Karpas-422 (cell line): ENCODE data around the gene GRHPR. TPM values are rescaled to one million over a fixed set of nuclear protein-coding genes. Genes with fewer than 3 reads are reported as not detected.
"Not testable (repeated sequence)": the region's sequence is repeated elsewhere in the genome, so short reads cannot be mapped to it uniquely, and the experiment has no call there.

Experiments
- DNase-seq: peaks from one replicate; pipeline ENCODE4 v3.0.0-alpha.2; 2015
- H2AFZ ChIP-seq: fragments of 200-600 bp; sonication (generic); 2 replicates; pipeline ENCODE4 v1.6.1; 2014; ENCODE audit warnings: antibody characterized with exemption, low read length, mixed read lengths
- H3K27ac ChIP-seq: fragments of 200-600 bp; sonication (generic); 2 replicates; pipeline ENCODE4 v1.5.1; 2014; ENCODE audit warnings: mild to moderate bottlenecking, low read length, moderate library complexity
- H3K27me3 ChIP-seq: fragments of 200-600 bp; sonication (generic); 2 replicates; pipeline ENCODE4 v1.6.1; 2014; ENCODE audit warnings: low read length, mixed read lengths
- H3K36me3 ChIP-seq: fragments of 200-600 bp; sonication (generic); 2 replicates; pipeline ENCODE4 v1.6.1; 2014; ENCODE audit warnings: low read length, mixed read lengths; ENCODE audit not compliant: insufficient read depth
- H3K4me1 ChIP-seq: fragments of 200-600 bp; sonication (generic); 2 replicates; pipeline ENCODE4 v1.6.1; 2014; ENCODE audit warnings: mild to moderate bottlenecking, low read length, mixed read lengths
- H3K4me2 ChIP-seq: fragments of 200-600 bp; sonication (generic); 2 replicates; pipeline ENCODE4 v1.6.1; 2014; ENCODE audit warnings: low read length, low read depth, mild to moderate bottlenecking; ENCODE audit not compliant: poor library complexity, severe bottlenecking
- H3K4me3 ChIP-seq: fragments of 200-600 bp; sonication (generic); 2 replicates; pipeline ENCODE4 v1.5.1; 2014; ENCODE audit warnings: mild to moderate bottlenecking, antibody characterized with exemption, low read length, mixed read lengths
- H3K79me2 ChIP-seq: fragments of 200-600 bp; sonication (generic); 2 replicates; pipeline ENCODE4 v1.6.1; 2014; ENCODE audit warnings: mild to moderate bottlenecking, low read length, mixed read lengths
- H3K9ac ChIP-seq: fragments of 200-600 bp; sonication (generic); 2 replicates; pipeline ENCODE4 v1.6.0; 2014; ENCODE audit warnings: low read length
- H3K9me2 ChIP-seq: fragments of 200-600 bp; sonication (generic), shearing (Covaris generic); replicated peaks from 2 replicates; pipeline ENCODE4 v1.6.0; 2014; ENCODE audit warnings: mild to moderate bottlenecking, low read length, moderate library complexity; ENCODE audit not compliant: insufficient read depth
- H3K9me3 ChIP-seq: fragments of 300-700, 200-600 bp; sonication (generic); 2 replicates; pipeline ENCODE4 v1.6.1; 2014; ENCODE audit warnings: low read length, mixed read lengths
- H4K20me1 ChIP-seq: fragments of 200-600 bp; sonication (generic); 2 replicates; pipeline ENCODE4 v1.6.1; 2014; ENCODE audit warnings: mild to moderate bottlenecking, antibody characterized with exemption, low read length, low read depth; ENCODE audit not compliant: insufficient read depth
- total RNA-seq: library from RNA; depleted of rRNA; stranded (reverse); fragments of >200 nt; shearing (Covaris generic); gene quantifications from 2 replicates; pipeline ENCODE4 v1.2.3, GENCODE V29; 2014; ENCODE audit warnings: low replicate concordance

The GRHPR gene
- total RNA-seq, 1 experiment from 2014 or later, result 234 TPM

DNA sequence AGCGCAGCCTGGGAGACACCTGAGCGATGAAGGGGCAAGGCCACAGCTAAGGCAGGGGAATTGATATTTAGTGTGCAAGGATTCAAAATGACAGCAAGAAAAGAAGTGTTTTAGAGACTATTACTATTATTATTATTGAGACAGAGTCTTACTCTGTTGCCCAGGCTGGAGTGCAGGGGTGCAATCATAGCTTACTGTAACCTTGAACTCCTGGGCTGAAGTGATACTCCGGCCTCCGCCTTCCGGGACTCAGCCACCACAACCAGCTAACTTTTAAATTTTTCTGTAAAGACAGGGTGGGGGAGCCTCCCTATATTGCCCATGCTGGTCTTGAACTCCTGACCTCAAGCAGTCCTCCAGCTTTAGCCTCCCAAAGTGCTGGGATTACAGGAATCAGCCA is 3.3 kb upstream of the GRHPR start:
- no peaks in the 10 kb centered on the region for H3K9me2 ChIP-seq
- no peak overlapping the region for H2AFZ ChIP-seq
- H3K4me3 ChIP-seq, result no peak overlapping the region
- H3K79me2 ChIP-seq, result peaks cover 25% of the 10 kb centered on the region
- H3K36me3 ChIP-seq, result no peaks in the 10 kb centered on the region
- H3K4me2 ChIP-seq, result no peak overlapping the region
- no peaks in the 10 kb centered on the region for H3K27me3 ChIP-seq
- no peaks in the 10 kb centered on the region for H4K20me1 ChIP-seq
- DNase-seq, result no peak
- H3K9ac ChIP-seq, result no peak overlapping the region
- H3K27ac ChIP-seq, result no peak overlapping the region
- H3K4me1 ChIP-seq, result peaks cover 74% of the 10 kb centered on the region
- no peaks in the 10 kb centered on the region for H3K9me3 ChIP-seq

DNA sequence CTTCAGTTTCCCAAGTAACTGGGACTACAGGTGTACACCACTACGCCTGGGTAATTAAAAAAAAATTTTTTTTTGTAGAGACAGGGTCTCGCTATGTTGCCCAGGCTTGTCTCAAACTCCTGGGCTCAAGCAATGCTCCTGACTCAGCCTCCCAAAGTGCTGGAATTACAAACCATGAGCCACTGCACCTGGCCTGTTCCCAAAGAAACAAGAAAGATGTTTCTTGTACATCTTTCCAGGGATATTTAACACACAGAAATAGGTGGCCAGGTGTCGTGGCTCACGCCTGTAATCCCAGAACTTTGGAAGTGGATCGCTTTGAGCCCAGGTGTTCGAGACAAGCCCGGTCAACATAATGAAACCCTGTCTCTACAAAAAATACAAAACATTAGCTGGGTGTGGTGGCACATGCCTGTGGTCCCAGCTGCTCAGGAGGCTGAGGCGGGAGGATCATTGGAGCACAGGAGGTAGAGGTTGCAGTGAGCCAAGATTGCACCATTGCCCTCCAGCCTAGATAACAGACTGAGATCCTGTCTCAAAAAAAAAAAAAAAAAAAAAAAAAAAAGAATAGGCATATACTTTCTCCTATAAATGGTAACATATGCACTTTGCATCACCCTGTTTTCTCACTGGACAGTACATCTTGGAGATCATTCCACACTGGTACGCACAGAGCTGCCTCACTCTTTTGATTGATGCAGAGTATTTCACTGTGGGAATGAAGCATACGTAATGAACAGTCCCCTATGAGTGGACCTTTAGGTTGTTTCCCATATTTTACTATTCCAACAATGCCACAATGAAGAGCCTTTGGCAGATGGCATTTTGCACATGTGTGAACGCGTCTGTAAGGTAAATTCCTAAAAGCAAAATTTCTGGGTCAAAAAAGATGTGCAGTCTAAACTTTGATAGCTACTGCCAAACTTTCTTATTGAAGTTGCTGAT is 2.0 kb upstream of the GRHPR start:
- no peaks in the 10 kb centered on the region for H3K9me2 ChIP-seq
- H3K27ac ChIP-seq, result peak overlapping the region; percentile 78
- H3K4me2 ChIP-seq, result no peak overlapping the region
- peaks cover 38% of the 10 kb centered on the region for H3K79me2 ChIP-seq
- no peak for DNase-seq
- H4K20me1 ChIP-seq, result peaks cover 9% of the 10 kb centered on the region; the same call in 1 of the 2 replicates
- peaks cover 1% of the 10 kb centered on the region; the same call in 1 of the 2 replicates for H3K36me3 ChIP-seq
- no peak overlapping the region for H3K4me3 ChIP-seq
- H3K4me1 ChIP-seq, result peaks cover 73% of the 10 kb centered on the region
- no peak overlapping the region for H3K9ac ChIP-seq
- H2AFZ ChIP-seq, result peak overlapping the region; percentile 8; the same call in 1 of the 2 replicates
- no peaks in the 10 kb centered on the region for H3K27me3 ChIP-seq
- no peaks in the 10 kb centered on the region for H3K9me3 ChIP-seq

DNA sequence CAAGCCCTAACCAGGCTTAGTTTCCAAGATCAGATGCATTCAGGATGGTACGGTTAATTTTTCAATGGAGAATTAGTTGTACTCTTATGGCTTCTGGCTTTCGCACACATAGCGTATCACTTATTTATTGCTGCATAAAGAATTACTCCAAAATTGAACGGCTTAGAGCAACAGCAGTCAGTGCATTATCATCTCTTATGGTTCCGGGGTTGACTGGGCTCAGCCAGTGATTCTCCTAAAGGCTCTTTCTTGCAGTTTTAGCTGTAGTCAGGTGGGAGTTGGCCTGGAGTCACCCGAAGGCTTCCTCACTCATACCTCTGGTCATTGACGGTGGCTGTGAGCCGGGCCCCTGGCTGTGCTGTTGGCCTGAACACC is 595 bp upstream of the GRHPR start:
- Histone ChIP-seq H4K20me1 (peaks cover 9% of the 10 kb centered on the region; the same call in 1 of the 2 replicates), H3K9me3 (no peaks in the 10 kb centered on the region), H3K9me2 (no peaks in the 10 kb centered on the region), H3K79me2 (peaks cover 45% of the 10 kb centered on the region), H3K4me2 (peak overlapping the region; percentile 87), H3K27ac (peak overlapping the region; percentile 78), H3K9ac (peak overlapping the region; percentile 96), H3K36me3 (peaks cover 11% of the 10 kb centered on the region; the same call in 1 of the 2 replicates), H3K4me3 (peak overlapping the region; percentile 96), H3K4me1 (peaks cover 59% of the 10 kb centered on the region), H2AFZ (no peak overlapping the region), H3K27me3 (no peaks in the 10 kb centered on the region)
- DNase-seq, result no peak

DNA sequence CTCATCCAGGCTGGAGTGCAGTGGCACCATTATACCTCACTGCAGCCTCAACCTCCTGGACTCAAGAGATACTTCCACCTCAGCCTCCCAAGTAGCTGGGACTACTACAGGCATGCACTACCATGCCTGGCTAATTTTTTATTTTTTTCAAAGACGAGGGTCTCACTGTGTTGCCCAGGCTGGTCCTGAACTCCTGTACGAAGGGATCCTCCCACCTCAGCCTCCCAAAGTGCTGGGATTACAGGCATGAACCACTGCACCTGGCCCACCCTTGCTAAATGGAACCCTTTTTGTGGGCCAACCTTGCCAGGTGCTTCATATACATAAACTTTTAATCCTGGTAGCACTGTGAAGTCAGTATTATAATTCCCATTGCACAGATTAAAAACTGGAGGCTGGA is 1.0 kb downstream of the GRHPR start:
- DNase-seq, result no peak
- Histone ChIP-seq H3K27me3 (no peaks in the 10 kb centered on the region), H3K4me3 (peak overlapping the region; percentile 96), H3K36me3 (peaks cover 21% of the 10 kb centered on the region; the same call in 1 of the 2 replicates), H3K4me1 (peaks cover 43% of the 10 kb centered on the region), H2AFZ (no peak overlapping the region), H3K9ac (peak overlapping the region; percentile 96), H3K4me2 (peak overlapping the region; percentile 87), H3K79me2 (peaks cover 45% of the 10 kb centered on the region), H3K27ac (peak overlapping the region; percentile 78), H3K9me3 (no peaks in the 10 kb centered on the region), H4K20me1 (peaks cover 9% of the 10 kb centered on the region; the same call in 1 of the 2 replicates), H3K9me2 (no peaks in the 10 kb centered on the region)

DNA sequence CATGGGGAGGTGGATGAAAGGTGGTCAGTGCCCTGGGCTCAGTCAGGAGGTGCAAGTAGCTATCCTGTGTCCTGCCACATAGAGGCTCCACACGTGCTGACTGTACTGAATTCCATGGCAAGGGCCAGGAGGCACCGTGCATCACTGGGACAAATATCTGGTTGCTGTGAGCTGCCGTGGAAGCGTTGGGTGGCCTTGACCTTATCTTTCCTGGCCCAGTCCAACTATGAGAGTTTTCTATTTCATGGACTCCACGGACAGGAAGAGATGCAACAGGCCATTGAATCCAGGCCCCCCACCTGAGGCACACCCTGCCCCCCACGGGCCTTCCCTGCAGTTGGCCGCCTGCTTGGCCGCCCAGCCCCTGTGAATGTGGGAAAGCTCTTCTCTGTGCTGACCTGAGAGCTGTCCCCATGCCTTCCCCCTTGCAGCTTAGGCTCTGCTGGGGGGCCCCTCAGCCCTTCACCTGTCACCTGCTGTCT is 1.7 kb downstream of the GRHPR start:
- peak overlapping the region; percentile 96 for H3K9ac ChIP-seq
- H3K79me2 ChIP-seq, result peaks cover 45% of the 10 kb centered on the region
- peaks cover 27% of the 10 kb centered on the region; the same call in 1 of the 2 replicates for H3K36me3 ChIP-seq
- H3K4me1 ChIP-seq, result peaks cover 39% of the 10 kb centered on the region
- H3K4me3 ChIP-seq, result peak overlapping the region; percentile 96
- peak overlapping the region; percentile 78 for H3K27ac ChIP-seq
- no peak for DNase-seq
- no peaks in the 10 kb centered on the region for H3K9me2 ChIP-seq
- peak overlapping the region; percentile 87 for H3K4me2 ChIP-seq
- no peaks in the 10 kb centered on the region for H3K27me3 ChIP-seq
- H4K20me1 ChIP-seq, result peaks cover 9% of the 10 kb centered on the region; the same call in 1 of the 2 replicates
- H2AFZ ChIP-seq, result no peak overlapping the region
- no peaks in the 10 kb centered on the region for H3K9me3 ChIP-seq

DNA sequence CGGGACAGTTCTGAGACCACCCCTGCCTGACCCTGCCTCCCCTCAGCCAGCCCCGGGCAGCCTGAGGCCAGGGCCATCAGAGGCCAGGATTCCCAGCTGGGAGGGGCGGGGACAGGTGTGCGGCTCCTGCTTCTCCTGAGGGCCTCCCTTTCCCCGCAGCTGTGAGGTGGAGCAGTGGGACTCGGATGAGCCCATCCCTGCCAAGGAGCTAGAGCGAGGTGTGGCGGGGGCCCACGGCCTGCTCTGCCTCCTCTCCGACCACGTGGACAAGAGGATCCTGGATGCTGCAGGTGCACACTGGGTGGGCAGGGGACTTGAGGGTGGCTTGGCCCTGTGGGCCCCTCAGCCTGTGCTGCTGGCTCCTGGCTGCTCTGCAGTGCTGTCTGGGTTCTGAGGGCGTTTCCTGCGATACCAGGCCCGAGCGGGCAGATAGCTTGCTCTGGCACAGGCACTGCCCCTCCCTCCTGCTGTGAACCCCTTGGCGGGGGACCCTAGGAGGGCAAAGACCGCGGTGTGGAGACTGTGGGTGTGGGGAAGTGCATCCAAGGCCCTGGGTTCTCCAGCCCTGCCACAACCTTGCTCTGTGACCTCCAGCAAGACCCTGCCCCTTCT is 2.3 kb downstream of the GRHPR start:
- H3K4me2 ChIP-seq, result peak overlapping the region; percentile 87
- no peaks in the 10 kb centered on the region for H3K27me3 ChIP-seq
- no peak overlapping the region; the same call in 1 of the 2 replicates for H3K27ac ChIP-seq
- H4K20me1 ChIP-seq, result peaks cover 9% of the 10 kb centered on the region; the same call in 1 of the 2 replicates
- H3K9ac ChIP-seq, result peak overlapping the region; percentile 96
- no peaks in the 10 kb centered on the region for H3K9me3 ChIP-seq
- no peaks in the 10 kb centered on the region for H3K9me2 ChIP-seq
- H2AFZ ChIP-seq, result no peak overlapping the region
- DNase-seq, result no peak
- peaks cover 28% of the 10 kb centered on the region; the same call in 1 of the 2 replicates for H3K36me3 ChIP-seq
- H3K79me2 ChIP-seq, result peaks cover 45% of the 10 kb centered on the region
- peak overlapping the region; percentile 96; the same call in 1 of the 2 replicates for H3K4me3 ChIP-seq
- peaks cover 38% of the 10 kb centered on the region for H3K4me1 ChIP-seq

DNA sequence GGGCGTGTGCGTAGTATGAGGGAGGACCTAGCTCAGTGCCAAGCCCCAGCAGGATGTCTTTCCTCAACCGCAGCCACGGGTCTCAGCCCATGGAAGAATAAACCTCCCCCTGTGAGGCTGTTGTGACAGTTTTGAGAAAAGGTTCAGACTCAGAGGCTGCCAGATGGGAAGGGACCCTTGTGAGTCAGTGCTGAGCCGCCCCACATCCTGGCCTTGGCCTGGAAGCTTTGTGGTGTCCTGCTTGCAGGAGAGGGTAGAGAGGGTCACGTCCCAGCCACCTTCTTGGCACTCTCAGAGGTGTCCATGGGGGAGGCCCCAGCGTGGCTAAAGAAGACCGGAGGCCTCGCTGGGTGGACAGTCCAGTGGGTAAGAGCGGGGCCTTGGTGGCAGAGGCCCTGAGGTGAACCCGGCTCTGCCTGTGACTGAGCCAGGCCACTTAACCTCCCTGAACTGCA is 2.8 kb downstream of the GRHPR start:
- H3K4me3 ChIP-seq, result no peak overlapping the region
- no peak overlapping the region for H3K4me2 ChIP-seq
- peaks cover 45% of the 10 kb centered on the region for H3K79me2 ChIP-seq
- no peak overlapping the region for H3K27ac ChIP-seq
- no peak overlapping the region for H3K9ac ChIP-seq
- H3K9me2 ChIP-seq, result no peaks in the 10 kb centered on the region
- no peaks in the 10 kb centered on the region for H3K9me3 ChIP-seq
- no peaks in the 10 kb centered on the region for H3K27me3 ChIP-seq
- H4K20me1 ChIP-seq, result peaks cover 9% of the 10 kb centered on the region; the same call in 1 of the 2 replicates
- peaks cover 35% of the 10 kb centered on the region for H3K4me1 ChIP-seq
- no peak for DNase-seq
- peaks cover 28% of the 10 kb centered on the region; the same call in 1 of the 2 replicates for H3K36me3 ChIP-seq
- no peak overlapping the region for H2AFZ ChIP-seq

DNA sequence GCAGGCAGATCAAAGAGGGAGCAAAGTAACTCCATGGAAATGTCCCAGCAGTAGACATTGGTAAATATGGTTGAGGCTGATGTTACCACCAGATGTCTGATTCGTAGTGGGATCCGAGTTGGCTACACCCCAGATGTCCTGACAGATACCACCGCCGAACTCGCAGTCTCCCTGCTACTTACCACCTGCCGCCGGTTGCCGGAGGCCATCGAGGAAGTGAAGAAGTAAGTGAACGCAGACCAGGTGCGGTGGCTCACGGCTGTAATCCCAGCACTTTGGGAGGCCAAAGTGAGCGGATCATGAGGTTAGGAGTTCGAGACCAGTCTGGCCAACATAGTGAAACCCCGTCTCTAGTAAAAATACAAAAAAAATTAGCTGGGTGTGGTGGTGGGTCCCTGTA is 3.9 kb downstream of the GRHPR start:
- not testable (repeated sequence) for H3K27me3 ChIP-seq, H3K9me3 ChIP-seq, H3K27ac ChIP-seq, H4K20me1 ChIP-seq, H3K4me3 ChIP-seq, H3K9me2 ChIP-seq, H2AFZ ChIP-seq, H3K9ac ChIP-seq, H3K4me2 ChIP-seq, DNase-seq
- Histone ChIP-seq H3K79me2 (peaks cover 45% of the 10 kb centered on the region), H3K36me3 (peaks cover 35% of the 10 kb centered on the region; the same call in 1 of the 2 replicates), H3K4me1 (peaks cover 38% of the 10 kb centered on the region)
